AG04449 (cell line): ENCODE results near the gene EPN3.

ENCODE experiments used
- CTCF ChIA-PET: fragments of 350-600 bp; formaldehyde crosslinking; extraction: SDS; loops from one replicate; lab custom pipeline; 2021; ENCODE audit warnings: antibody characterized with exemption; lab: Yijun Ruan, JAX
- POLR2A ChIA-PET: fragments of 400-600, 350-600 bp; formaldehyde crosslinking; extraction: SDS; loops from one replicate; lab custom pipeline; 2020; ENCODE audit warnings: antibody characterized with exemption, inconsistent platforms; lab: Yijun Ruan, JAX
- DNase-seq: peaks from one replicate; pipeline ENCODE4 v3.0.0-alpha.2; 2010; ENCODE audit warnings: low read depth, low spot score
- H3K4me3 ChIP-seq: 2 replicates; pipeline ENCODE4 v1.5.1; 2011; ENCODE audit warnings: low read depth, mild to moderate bottlenecking, control low read depth, low read length
- TF ChIP-seq, protein P1 (sequence below): IDR thresholded peaks from one replicate; pipeline ENCODE4 v1.5.1; 2011; ENCODE audit warnings: mild to moderate bottlenecking, moderate library complexity, low read length, control low read depth, inconsistent platforms; ENCODE audit not compliant: insufficient read depth; ENCODE audit errors: missing control alignments

Gene EPN3

GRCh38 chr17:50532452-50533024 is at the start of gene EPN3:
EPN3 (plus strand) TSS chr17:50532735; CDS start chr17:50536557, 3,822 bp downstream.
- DNase-seq = no peak
- POLR2A ChIA-PET = interaction anchor here (1.9 kb wide), 1 partner anchor 9 kb away, joined by 4 read pairs; no protein-coding TSS in a partner anchor
- H3K4me3 ChIP-seq = no peak within 1 kb of the TSS
- CTCF ChIA-PET = interaction anchor here (0.7 to 2.0 kb wide), 6 partner anchors 8 to 53 kb away, joined by 3 to 6 read pairs (median 4); no protein-coding TSS in a partner anchor
- TF ChIP-seq, protein P1, sequence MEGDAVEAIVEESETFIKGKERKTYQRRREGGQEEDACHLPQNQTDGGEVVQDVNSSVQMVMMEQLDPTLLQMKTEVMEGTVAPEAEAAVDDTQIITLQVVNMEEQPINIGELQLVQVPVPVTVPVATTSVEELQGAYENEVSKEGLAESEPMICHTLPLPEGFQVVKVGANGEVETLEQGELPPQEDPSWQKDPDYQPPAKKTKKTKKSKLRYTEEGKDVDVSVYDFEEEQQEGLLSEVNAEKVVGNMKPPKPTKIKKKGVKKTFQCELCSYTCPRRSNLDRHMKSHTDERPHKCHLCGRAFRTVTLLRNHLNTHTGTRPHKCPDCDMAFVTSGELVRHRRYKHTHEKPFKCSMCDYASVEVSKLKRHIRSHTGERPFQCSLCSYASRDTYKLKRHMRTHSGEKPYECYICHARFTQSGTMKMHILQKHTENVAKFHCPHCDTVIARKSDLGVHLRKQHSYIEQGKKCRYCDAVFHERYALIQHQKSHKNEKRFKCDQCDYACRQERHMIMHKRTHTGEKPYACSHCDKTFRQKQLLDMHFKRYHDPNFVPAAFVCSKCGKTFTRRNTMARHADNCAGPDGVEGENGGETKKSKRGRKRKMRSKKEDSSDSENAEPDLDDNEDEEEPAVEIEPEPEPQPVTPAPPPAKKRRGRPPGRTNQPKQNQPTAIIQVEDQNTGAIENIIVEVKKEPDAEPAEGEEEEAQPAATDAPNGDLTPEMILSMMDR = no peak

- DNase-seq = no peak
- TF ChIP-seq, protein P1 = no peak
- POLR2A ChIA-PET = no interaction called here
- CTCF ChIA-PET = interaction anchor here (0.6 to 7.2 kb wide), 26 partner anchors 9 to 467 kb away, joined by 3 to 78 read pairs (median 4); partner anchors contain the start of genes EPN3 and LRRC59
- no peak overlapping the region for H3K4me3 ChIP-seq
Measured at GRCh38 chr17:50483266-50483665, 49.3 kb upstream of the EPN3 start.

- CTCF ChIA-PET = interaction anchor here (0.7 to 7.2 kb wide), 11 partner anchors 10 to 357 kb away, joined by 3 to 78 read pairs (median 17); no protein-coding TSS in a partner anchor
- TF ChIP-seq, protein P1 = no peak
- no peak for DNase-seq
- POLR2A ChIA-PET = no interaction called here
- H3K4me3 ChIP-seq = no peak overlapping the region
Measured at GRCh38 chr17:50484386-50485155, 48.0 kb upstream of the EPN3 start.

GRCh38 chr17:50487213-50488096 is 45.1 kb upstream of the EPN3 start:
- DNase-seq = no peak
- TF ChIP-seq, protein P1 = no peak
- ChIA-PET POLR2A (no interaction called here), CTCF (interaction anchor here (2.6 to 7.2 kb wide), 2 partner anchors 8 to 13 kb away, joined by 17 to 78 read pairs; partner anchors contain the start of gene RSAD1)
- no peak overlapping the region for H3K4me3 ChIP-seq

DNA sequence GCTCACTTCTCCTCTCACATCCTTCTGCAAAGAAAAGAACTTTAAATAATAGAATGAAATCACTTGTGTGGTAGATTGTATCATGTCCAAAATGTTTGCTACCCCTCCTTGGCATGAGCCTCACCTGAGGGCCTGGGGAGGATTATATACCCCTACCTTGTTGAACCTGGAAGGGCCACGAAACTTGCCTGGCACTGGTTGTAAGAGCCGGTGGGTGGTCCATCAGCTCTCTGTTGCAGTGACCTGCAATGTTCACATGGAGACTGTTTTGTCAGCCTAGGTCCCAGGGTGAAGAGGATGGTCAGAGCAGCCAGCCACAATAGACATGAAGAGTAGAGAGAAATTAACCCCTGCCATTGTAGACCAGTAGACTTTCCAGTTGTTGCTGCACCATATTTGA is 43.7 kb upstream of the EPN3 start:
- TF ChIP-seq, protein P1 = no peak
- H3K4me3 ChIP-seq = no peak overlapping the region
- ChIA-PET CTCF (interaction anchor here (1.6 to 2.6 kb wide), 2 partner anchors 10 to 18 kb away, joined by 5 to 17 read pairs; partner anchors contain the start of gene RSAD1), POLR2A (no interaction called here)
- DNase-seq = no peak
